VCaP (cell line): ENCODE data around the gene PLEKHA5.

Experiments
- H3K27ac ChIP-seq: fragments of 450-650 bp; 2 replicates; pipeline ENCODE4 v1.5.1; 2017
- TF ChIP-seq, protein P1 (sequence below): fragments of 450-650 bp; conservative IDR thresholded peaks from 2 replicates; pipeline ENCODE4 v1.5.1; 2017; ENCODE audit warnings: mild to moderate bottlenecking, moderate library complexity

The PLEKHA5 gene

DNA sequence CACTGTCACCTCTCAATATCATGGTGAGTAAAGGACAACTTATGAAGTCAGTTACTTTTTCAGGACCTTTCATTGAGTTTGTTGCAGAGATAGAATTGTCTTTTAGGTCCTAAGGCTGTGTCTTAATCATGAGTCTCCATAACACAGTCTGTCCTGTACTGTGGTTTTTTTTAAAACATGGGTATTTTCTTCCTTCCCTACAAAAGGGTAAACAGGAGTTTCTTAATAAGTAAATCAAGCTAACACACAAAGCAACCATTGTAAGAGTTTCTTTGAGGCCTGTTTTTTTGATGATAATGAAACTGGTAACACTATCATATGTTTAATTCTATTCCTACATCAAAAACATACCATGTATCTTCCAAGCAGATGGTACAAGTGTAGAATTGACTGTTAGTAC lies 101.4 kb downstream of the PLEKHA5 start:
- TF ChIP-seq, protein P1, sequence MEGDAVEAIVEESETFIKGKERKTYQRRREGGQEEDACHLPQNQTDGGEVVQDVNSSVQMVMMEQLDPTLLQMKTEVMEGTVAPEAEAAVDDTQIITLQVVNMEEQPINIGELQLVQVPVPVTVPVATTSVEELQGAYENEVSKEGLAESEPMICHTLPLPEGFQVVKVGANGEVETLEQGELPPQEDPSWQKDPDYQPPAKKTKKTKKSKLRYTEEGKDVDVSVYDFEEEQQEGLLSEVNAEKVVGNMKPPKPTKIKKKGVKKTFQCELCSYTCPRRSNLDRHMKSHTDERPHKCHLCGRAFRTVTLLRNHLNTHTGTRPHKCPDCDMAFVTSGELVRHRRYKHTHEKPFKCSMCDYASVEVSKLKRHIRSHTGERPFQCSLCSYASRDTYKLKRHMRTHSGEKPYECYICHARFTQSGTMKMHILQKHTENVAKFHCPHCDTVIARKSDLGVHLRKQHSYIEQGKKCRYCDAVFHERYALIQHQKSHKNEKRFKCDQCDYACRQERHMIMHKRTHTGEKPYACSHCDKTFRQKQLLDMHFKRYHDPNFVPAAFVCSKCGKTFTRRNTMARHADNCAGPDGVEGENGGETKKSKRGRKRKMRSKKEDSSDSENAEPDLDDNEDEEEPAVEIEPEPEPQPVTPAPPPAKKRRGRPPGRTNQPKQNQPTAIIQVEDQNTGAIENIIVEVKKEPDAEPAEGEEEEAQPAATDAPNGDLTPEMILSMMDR = no peak
- no peak overlapping the region for H3K27ac ChIP-seq

DNA sequence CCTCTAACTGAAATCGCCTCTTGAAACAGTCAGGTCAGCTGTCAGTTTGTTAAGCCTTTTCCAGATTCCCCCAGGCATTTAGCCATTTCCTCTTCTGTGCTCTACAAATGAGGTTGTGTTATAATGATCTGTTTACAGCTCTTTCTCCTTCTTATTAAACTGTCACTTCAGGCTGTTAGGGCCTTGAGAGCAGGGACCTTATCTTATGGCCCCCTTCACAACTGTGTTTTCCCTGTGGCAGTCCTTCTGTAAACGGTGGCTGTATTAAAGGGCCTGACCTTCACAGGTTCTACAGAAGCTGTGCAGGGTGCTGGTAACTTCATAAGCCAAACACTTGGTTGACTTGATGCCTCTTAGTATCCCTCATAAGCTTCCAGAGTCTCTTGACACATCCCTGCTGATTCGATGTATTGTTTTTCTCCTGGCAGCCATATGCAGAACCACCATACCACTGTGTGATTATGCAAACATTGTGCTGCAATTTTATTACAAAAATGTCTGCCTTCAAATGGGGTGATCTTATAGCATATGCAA lies 104.7 kb downstream of the PLEKHA5 start:
- H3K27ac ChIP-seq = no peak overlapping the region
- TF ChIP-seq, protein P1 = no peak

DNA sequence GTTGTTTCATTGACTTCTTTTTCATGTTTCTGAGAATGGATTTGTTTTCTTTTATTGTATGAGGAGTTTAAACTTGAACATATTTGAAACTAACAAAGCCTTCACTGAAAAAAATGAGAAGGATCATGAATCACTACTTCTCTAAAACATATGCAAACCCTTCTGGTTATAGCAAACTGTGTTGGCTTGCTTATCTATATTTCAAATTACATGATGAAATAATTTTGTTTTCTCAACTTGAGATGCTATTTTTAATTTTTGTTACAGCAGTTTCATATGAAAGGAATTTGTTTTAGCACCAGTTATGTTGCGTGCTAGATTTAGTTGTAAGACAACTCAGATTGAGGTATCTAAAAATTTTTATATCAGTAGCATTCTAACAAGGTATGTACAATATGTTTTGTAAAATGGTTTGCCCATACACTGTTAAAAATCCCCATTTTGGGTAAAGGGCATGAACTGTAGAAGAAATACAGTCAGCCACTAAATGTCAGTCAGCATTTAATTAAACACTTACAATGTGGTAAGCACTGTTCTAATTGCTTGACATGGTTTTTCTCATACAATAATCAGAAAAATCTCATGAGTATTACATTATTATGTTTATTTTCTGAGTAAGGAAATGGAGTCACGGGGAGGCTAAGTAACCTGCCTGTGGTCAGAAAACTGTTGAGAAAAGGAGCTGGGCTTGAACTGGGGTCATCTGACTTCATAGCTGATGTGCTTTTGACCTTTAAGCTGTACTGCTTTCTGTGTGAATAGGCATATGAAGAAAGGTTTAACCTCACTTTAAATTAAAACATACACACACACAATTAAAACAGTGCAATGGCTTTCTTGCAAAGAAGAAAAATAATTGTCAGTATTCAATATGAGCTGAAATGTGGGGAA lies 105.7 kb downstream of the PLEKHA5 start:
- H3K27ac ChIP-seq = no peak overlapping the region
- TF ChIP-seq, protein P1 = no peak

DNA sequence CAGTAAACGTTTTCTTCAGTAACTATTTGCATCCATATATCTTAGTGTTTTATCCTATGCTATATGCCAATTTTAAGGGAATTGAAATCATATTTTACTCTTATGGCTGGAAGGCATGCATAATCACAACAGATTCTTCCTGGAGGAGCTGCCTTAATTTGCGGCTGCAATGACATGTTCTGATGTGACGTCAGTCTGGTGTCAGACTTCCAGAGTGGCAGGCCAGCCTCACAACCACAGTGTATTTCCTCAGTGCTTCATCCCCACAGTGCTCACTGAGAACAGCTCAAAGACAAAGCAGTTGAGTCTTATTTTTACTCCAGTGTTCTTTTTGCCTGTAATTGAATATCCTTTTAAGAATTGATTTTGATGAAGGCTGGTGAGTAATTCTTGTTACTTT lies 107.1 kb downstream of the PLEKHA5 start:
- TF ChIP-seq, protein P1 = no peak
- H3K27ac ChIP-seq = no peak overlapping the region

DNA sequence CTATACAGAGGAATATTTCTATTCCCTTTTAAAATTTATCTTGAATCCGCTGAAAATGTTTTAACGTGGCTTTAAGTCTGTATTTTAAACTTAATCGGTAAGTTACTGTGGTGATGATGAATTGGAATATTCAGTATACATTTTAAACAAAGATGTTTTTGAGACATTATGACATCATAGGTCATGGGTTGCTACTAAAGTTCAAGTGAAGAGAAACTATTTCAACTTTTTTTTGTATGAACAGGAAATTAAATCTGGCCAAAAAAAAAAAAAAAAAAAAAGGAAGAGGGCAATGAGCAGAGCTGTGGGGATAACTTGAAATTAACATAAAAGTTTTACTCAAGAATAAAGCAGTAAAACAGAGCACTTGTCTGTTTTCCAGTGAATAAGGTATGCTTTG lies 109.0 kb downstream of the PLEKHA5 start:
- TF ChIP-seq, protein P1 = no peak
- H3K27ac ChIP-seq = no peak overlapping the region

DNA sequence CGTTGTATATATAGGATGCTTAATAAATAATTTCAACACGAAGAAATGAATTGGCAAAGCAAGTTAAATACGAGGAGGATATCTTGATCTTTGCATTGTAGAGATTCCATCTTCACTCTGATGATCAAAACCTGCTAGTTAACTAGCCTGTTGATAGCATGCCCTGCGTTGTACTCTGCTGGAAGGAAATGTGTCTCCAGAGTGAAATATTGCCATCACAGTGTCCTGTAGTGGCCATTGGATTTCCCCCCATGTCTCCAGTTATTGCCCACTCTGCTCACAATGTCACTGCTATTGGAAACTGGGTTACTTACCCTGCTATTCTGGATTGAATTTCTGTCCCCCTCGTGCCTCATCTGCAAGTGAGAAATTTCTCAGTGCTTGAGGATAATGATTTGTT lies 109.6 kb downstream of the PLEKHA5 start:
- no peak overlapping the region for H3K27ac ChIP-seq
- TF ChIP-seq, protein P1 = no peak

DNA sequence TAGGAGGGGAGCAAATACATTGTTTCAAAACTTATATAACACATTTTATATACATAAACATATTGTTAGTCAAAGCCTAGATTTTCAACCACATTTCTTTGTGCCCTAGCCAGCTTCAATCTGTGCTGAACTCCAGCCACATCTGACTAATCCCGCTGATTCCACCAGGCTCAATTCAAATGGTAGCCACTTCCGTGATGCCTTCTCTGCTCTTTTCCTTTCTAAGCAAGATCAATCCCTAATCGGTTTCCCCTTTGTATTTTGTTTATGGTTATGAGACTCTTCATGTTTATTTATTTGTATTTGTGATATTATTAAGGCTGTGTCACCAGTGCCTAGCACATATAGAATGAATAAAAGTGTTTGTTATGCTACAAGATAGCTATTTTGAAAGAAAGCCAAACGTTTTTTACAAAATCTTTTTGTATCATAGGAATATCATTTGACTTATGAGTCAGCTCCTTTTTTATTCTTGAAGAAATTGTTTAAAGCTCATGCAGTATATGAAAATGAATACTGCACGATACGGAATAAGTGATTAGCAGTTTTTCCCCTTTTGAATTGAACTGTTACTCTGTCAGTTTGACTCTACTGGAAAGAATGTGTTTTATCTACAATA lies 110.2 kb downstream of the PLEKHA5 start:
- no peak overlapping the region for H3K27ac ChIP-seq
- TF ChIP-seq, protein P1 = no peak
